ENCODE measurements around the gene GPR68.

DNA sequence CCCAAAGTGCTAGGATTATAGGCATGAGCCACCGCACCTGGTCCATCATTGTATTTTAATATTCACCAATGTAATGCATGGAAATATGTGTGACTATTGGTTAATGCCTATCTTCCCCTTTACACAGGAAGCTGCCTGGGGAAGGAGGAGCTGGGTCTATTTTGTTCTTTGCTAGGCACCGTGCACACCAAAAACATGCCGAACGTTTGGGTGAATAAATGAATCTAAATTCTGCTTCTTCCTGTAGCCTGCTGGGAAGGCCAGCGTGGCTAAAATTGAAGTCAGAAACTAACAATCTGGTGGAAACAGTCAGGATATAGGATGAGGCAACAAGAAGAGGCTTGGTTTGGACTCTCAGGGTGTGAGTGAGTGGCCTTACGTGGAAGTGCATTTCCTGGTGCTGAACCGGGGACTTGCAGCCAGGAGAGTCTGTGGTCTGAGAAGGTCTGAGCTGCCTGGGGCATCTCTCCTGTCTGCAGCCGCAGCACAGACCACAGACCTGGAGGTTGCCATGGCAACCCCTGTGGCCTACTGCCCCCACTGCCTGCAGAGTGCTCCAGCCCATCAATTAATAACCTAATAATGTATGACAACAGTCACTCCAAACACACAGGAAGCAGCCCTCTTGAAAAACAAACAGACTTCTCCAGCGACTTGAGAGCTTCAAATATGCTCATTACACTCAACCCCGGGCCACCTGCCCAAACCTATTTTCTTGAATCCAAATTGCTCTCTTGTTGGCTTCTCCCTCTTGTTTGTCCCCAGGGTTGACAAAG lies 5.5 kb upstream of the GPR68 start:
- TF ChIP-seq, protein P1, sequence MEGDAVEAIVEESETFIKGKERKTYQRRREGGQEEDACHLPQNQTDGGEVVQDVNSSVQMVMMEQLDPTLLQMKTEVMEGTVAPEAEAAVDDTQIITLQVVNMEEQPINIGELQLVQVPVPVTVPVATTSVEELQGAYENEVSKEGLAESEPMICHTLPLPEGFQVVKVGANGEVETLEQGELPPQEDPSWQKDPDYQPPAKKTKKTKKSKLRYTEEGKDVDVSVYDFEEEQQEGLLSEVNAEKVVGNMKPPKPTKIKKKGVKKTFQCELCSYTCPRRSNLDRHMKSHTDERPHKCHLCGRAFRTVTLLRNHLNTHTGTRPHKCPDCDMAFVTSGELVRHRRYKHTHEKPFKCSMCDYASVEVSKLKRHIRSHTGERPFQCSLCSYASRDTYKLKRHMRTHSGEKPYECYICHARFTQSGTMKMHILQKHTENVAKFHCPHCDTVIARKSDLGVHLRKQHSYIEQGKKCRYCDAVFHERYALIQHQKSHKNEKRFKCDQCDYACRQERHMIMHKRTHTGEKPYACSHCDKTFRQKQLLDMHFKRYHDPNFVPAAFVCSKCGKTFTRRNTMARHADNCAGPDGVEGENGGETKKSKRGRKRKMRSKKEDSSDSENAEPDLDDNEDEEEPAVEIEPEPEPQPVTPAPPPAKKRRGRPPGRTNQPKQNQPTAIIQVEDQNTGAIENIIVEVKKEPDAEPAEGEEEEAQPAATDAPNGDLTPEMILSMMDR (IDR thresholded peaks at IDR 0.05) = peak in 1 of 6 experiments; percentile 5
- TF ChIP-seq POLR2A (IDR thresholded peaks at IDR 0.05) = no peak
